ENCODE data around the gene C19orf67.
"Not testable (repeated sequence)": the region's sequence is repeated elsewhere in the genome, so short reads cannot be mapped to it uniquely, and the experiment has no call there.

The C19orf67 gene

GRCh38 chr19:14053500-14053899 is 32.1 kb downstream of the C19orf67 start:
- Histone ChIP-seq H3K9ac (ENCODE audit: low read depth, low read length) (no peak overlapping the region), H3K27ac (ENCODE audit: low read length) (no peak overlapping the region), H3K36me3 (ENCODE audit: insufficient read depth, low read depth, low read length) (no peaks in the 10 kb centered on the region), H3K4me3 (ENCODE audit: low read length) (no peak overlapping the region), H3K4me1 (ENCODE audit: insufficient read depth, low read length) (no peaks in the 10 kb centered on the region), H3K27me3 (ENCODE audit: insufficient read depth, low read length) (peaks cover 19% of the 10 kb centered on the region), H3K9me3 (ENCODE audit: insufficient read depth, low read depth, low read length) (no peaks in the 10 kb centered on the region)

DNA sequence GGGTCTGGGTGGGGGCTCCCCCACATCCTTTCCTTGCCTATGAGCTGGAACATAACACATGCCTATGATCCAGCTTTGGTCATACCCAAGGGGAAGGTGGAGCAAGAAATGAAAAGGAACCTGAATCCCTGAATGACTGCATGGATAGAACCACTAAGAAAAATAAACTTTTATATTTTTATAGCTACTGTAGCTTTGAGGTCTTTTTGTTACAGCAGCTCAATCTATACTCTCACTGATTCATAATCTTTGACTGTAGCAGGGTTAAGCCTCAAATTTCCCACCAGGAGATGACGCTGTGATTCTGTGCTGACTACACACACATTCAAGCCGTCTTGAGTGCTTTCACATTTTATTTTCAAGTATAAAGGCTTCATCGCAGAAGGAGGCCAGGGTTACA is 32.6 kb downstream of the C19orf67 start:
- Histone ChIP-seq H3K9me3 (ENCODE audit: insufficient read depth, low read depth, low read length) (peaks cover 3% of the 10 kb centered on the region; the same call in 1 of the 2 replicates), H3K36me3 (ENCODE audit: insufficient read depth, low read depth, low read length) (no peaks in the 10 kb centered on the region), H3K9ac (ENCODE audit: low read depth, low read length) (no peak overlapping the region), H3K27ac (ENCODE audit: low read length) (no peak overlapping the region), H3K27me3 (ENCODE audit: insufficient read depth, low read length) (peaks cover 14% of the 10 kb centered on the region), H3K4me1 (ENCODE audit: insufficient read depth, low read length) (no peaks in the 10 kb centered on the region), H3K4me3 (ENCODE audit: low read length) (no peak overlapping the region)

GRCh38 chr19:14052470-14052869 is 33.1 kb downstream of the C19orf67 start:
- H3K27ac ChIP-seq (ENCODE audit: low read length) = no peak overlapping the region
- H3K4me1 ChIP-seq (ENCODE audit: insufficient read depth, low read length) = no peaks in the 10 kb centered on the region

GRCh38 chr19:14051980-14052379 is 33.6 kb downstream of the C19orf67 start:
- H3K9ac ChIP-seq (ENCODE audit: low read depth, low read length) = no peak overlapping the region
- no peak overlapping the region for H3K27ac ChIP-seq (ENCODE audit: low read length)
- peaks cover 3% of the 10 kb centered on the region; the same call in 1 of the 2 replicates for H3K9me3 ChIP-seq (ENCODE audit: insufficient read depth, low read depth, low read length)
- H3K4me3 ChIP-seq (ENCODE audit: low read length) = no peak overlapping the region
- no peaks in the 10 kb centered on the region for H3K36me3 ChIP-seq (ENCODE audit: insufficient read depth, low read depth, low read length)
- H3K27me3 ChIP-seq (ENCODE audit: insufficient read depth, low read length) = peaks cover 8% of the 10 kb centered on the region
- H3K4me1 ChIP-seq (ENCODE audit: insufficient read depth, low read length) = no peaks in the 10 kb centered on the region

More at GRCh38 chr19:14052470-14052869, 33.1 kb downstream of the C19orf67 start:
- Histone ChIP-seq H3K27me3 (ENCODE audit: insufficient read depth, low read length) (peaks cover 10% of the 10 kb centered on the region), H3K9me3 (ENCODE audit: insufficient read depth, low read depth, low read length) (peaks cover 3% of the 10 kb centered on the region; the same call in 1 of the 2 replicates), H3K36me3 (ENCODE audit: insufficient read depth, low read depth, low read length) (no peaks in the 10 kb centered on the region), H3K4me3 (ENCODE audit: low read length) (no peak overlapping the region), H3K9ac (ENCODE audit: low read depth, low read length) (no peak overlapping the region)

- not testable (repeated sequence) for H3K4me1 ChIP-seq (ENCODE audit: insufficient read depth, low read length); H3K9ac ChIP-seq (ENCODE audit: low read depth, low read length); H3K36me3 ChIP-seq (ENCODE audit: insufficient read depth, low read depth, low read length); H3K27ac ChIP-seq (ENCODE audit: low read length); H3K27me3 ChIP-seq (ENCODE audit: insufficient read depth, low read length); H3K9me3 ChIP-seq (ENCODE audit: insufficient read depth, low read depth, low read length); H3K4me3 ChIP-seq (ENCODE audit: low read length)
Observed at GRCh38 chr19:14050961-14051360, 34.6 kb downstream of the C19orf67 start.

DNA sequence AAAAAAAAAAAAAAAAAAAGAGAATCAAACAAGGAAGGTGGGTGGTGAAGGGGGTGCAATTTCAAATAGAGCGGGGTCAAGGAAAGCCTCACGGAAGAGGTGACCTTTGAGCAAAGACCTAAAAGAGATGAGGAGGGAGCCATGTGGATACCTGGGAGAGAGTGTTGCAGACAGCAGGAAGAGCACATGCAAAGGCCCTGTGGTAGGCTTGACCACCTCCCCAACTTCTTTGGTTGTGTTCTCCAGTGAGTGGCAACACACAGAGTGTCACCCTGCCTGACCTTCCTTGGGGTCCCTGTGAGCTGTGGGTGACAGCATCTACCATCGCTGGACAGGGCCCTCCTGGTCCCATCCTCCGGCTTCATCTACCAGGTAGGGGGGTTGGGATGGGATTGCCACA is 35.1 kb downstream of the C19orf67 start:
- H3K9ac ChIP-seq (ENCODE audit: low read depth, low read length) = no peak overlapping the region
- H3K4me3 ChIP-seq (ENCODE audit: low read length) = no peak overlapping the region
- H3K27me3 ChIP-seq (ENCODE audit: insufficient read depth, low read length) = no peaks in the 10 kb centered on the region
- H3K9me3 ChIP-seq (ENCODE audit: insufficient read depth, low read depth, low read length) = peaks cover 3% of the 10 kb centered on the region; the same call in 1 of the 2 replicates
- H3K27ac ChIP-seq (ENCODE audit: low read length) = no peak overlapping the region
- H3K36me3 ChIP-seq (ENCODE audit: insufficient read depth, low read depth, low read length) = no peaks in the 10 kb centered on the region
- no peaks in the 10 kb centered on the region for H3K4me1 ChIP-seq (ENCODE audit: insufficient read depth, low read length)

- Histone ChIP-seq H3K4me3 (ENCODE audit: low read length) (no peak overlapping the region), H3K36me3 (ENCODE audit: insufficient read depth, low read depth, low read length) (no peaks in the 10 kb centered on the region), H3K27ac (ENCODE audit: low read length) (no peak overlapping the region), H3K4me1 (ENCODE audit: insufficient read depth, low read length) (no peaks in the 10 kb centered on the region), H3K9me3 (ENCODE audit: insufficient read depth, low read depth, low read length) (peaks cover 3% of the 10 kb centered on the region; the same call in 1 of the 2 replicates), H3K27me3 (ENCODE audit: insufficient read depth, low read length) (no peaks in the 10 kb centered on the region), H3K9ac (ENCODE audit: low read depth, low read length) (no peak overlapping the region)
Observed at GRCh38 chr19:14048443-14049153, 37.0 kb downstream of the C19orf67 start.

DNA sequence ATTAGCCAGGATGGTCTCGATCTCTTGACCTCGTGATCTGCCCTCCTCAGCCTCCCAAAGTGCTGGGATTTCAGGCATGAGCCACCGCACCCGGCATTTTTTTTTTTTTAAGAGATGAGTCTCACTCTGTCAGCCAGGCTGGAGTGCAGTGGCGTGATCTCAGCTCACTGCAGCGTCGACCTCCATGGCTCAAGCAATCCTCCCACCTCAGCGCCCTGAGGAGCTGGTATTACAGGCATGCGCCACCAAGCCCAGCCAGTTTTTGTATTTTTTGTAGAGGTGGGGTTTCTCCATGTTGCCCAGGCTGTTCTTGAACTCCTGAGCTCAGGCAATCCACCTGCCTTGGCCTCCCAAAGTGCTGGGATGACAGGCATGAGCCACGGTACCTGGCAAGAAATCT is 37.7 kb downstream of the C19orf67 start:
- H3K27me3 ChIP-seq (ENCODE audit: insufficient read depth, low read length); H3K36me3 ChIP-seq (ENCODE audit: insufficient read depth, low read depth, low read length); H3K9ac ChIP-seq (ENCODE audit: low read depth, low read length); H3K9me3 ChIP-seq (ENCODE audit: insufficient read depth, low read depth, low read length); H3K27ac ChIP-seq (ENCODE audit: low read length); H3K4me1 ChIP-seq (ENCODE audit: insufficient read depth, low read length); H3K4me3 ChIP-seq (ENCODE audit: low read length): not testable (repeated sequence)

DNA sequence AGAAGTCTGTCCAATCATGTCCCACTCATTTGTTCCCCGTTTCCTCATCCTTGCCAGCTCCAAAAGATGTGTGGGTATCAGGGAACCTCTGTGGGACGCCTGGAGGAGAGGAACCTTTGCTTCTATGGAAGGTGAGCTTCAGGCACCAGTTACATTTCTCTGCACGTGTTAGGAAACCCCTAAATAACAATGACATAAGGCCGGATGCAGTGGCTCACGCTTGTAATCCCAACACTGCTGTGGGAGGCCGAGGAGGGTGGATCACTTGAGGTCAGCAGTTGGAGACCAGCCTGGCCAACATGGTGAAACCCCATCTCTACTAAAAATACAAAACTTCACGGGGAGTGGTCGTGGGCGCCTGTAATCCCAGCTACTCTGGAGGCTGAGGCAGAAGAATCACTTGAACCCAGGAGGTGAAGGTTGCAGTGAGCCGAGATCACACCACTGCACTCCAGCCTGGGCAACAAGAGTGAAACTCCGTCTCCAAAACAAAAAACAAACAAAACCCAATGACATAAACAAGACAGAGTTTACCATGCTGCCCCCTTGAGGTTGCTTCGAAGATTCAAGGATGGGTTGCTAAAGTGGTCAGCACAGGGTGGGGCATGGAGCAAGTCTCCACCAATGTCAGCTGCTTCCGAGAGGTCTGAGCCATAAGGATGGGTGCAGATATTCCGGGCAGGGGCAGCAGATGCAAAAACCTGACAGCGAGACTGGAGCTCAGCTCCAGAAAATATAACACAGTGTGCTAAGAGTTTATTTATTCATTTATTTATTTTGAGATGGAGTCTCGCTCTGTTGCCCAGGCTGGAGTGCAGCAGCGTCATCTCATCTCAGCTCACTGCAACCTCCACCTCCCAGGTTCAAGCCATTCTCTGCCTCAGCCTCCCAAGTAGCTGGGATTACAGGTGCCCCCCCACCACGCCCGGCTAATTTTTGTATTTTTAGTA is 42.6 kb downstream of the C19orf67 start:
- H3K9ac ChIP-seq (ENCODE audit: low read depth, low read length) = peak overlapping the region; percentile 32; the same call in 1 of the 2 replicates
- H3K9me3 ChIP-seq (ENCODE audit: insufficient read depth, low read depth, low read length); H3K27me3 ChIP-seq (ENCODE audit: insufficient read depth, low read length); H3K4me1 ChIP-seq (ENCODE audit: insufficient read depth, low read length); H3K36me3 ChIP-seq (ENCODE audit: insufficient read depth, low read depth, low read length); H3K27ac ChIP-seq (ENCODE audit: low read length); H3K4me3 ChIP-seq (ENCODE audit: low read length): not testable (repeated sequence)

DNA sequence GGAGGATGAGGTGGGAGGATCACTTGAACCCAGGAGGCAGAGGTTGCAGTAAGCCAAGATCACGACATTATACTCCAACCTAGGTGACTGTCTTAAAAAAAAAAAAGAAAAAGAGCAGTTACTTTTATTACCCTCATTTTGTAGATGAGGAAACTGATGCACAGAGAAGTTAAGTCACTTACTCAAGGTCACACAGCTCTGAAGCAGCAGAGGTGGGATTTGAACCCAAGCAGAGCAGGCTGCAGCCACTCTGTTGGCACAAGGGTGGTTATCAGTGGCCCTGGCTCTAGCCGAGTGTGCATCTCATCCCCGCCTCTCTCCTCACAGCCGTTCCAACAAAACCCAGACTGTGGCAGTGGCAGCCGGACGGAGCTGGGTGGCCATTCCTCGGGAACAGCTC is 46.4 kb downstream of the C19orf67 start:
- no peaks in the 10 kb centered on the region for H3K27me3 ChIP-seq (ENCODE audit: insufficient read depth, low read length)
- H3K36me3 ChIP-seq (ENCODE audit: insufficient read depth, low read depth, low read length) = no peaks in the 10 kb centered on the region
- H3K4me3 ChIP-seq (ENCODE audit: low read length) = no peak overlapping the region
- H3K4me1 ChIP-seq (ENCODE audit: insufficient read depth, low read length) = no peaks in the 10 kb centered on the region
- no peak overlapping the region for H3K9ac ChIP-seq (ENCODE audit: low read depth, low read length)
- no peak overlapping the region for H3K27ac ChIP-seq (ENCODE audit: low read length)
- no peaks in the 10 kb centered on the region for H3K9me3 ChIP-seq (ENCODE audit: insufficient read depth, low read depth, low read length)

- Histone ChIP-seq H3K9ac (ENCODE audit: low read depth, low read length) (no peak overlapping the region), H3K36me3 (ENCODE audit: insufficient read depth, low read depth, low read length) (no peaks in the 10 kb centered on the region), H3K4me1 (ENCODE audit: insufficient read depth, low read length) (no peaks in the 10 kb centered on the region), H3K27ac (ENCODE audit: low read length) (no peak overlapping the region), H3K4me3 (ENCODE audit: low read length) (no peak overlapping the region), H3K9me3 (ENCODE audit: insufficient read depth, low read depth, low read length) (no peaks in the 10 kb centered on the region), H3K27me3 (ENCODE audit: insufficient read depth, low read length) (peaks cover 16% of the 10 kb centered on the region)
Observed at GRCh38 chr19:14035706-14036105, 49.9 kb downstream of the C19orf67 start.

- H3K36me3 ChIP-seq (ENCODE audit: insufficient read depth, low read depth, low read length); H3K27ac ChIP-seq (ENCODE audit: low read length); H3K4me1 ChIP-seq (ENCODE audit: insufficient read depth, low read length); H3K9me3 ChIP-seq (ENCODE audit: insufficient read depth, low read depth, low read length); H3K4me3 ChIP-seq (ENCODE audit: low read length); H3K9ac ChIP-seq (ENCODE audit: low read depth, low read length): not testable (repeated sequence)
- peaks cover 21% of the 10 kb centered on the region for H3K27me3 ChIP-seq (ENCODE audit: insufficient read depth, low read length)
Observed at GRCh38 chr19:14035159-14035558, 50.4 kb downstream of the C19orf67 start.
